Fibroblast of lung (primary cell): ENCODE data around the gene CBFA2T3. TPM values are rescaled to one million over a fixed set of nuclear protein-coding genes. Genes with fewer than 3 reads are reported as not detected.

Source experiments
- DNase-seq, 2 donors: peaks; one replicate each; pipeline versions ENCODE4 v3.0.0 to v3.0.0-alpha.2; 2010; ENCODE audit warnings: low read depth in 2 of 2
- H2AFZ ChIP-seq: 2 replicates; pipeline ENCODE4 v1.5.1; 2012; ENCODE audit warnings: low read length, control low read depth, inconsistent platforms
- H3K27ac ChIP-seq: 2 replicates; pipeline ENCODE4 v1.5.1; 2011; ENCODE audit warnings: low read length, control low read depth; ENCODE audit not compliant: insufficient read depth
- H3K27me3 ChIP-seq: 2 replicates; pipeline ENCODE4 v1.5.1; 2011; ENCODE audit warnings: mild to moderate bottlenecking, low read length; ENCODE audit not compliant: control insufficient read depth, insufficient read depth
- H3K36me3 ChIP-seq: 2 replicates; pipeline ENCODE4 v1.5.1; 2011; ENCODE audit warnings: low read length; ENCODE audit not compliant: control insufficient read depth, insufficient read depth
- H3K4me1 ChIP-seq: 2 replicates; pipeline ENCODE4 v1.5.1; 2011; ENCODE audit warnings: low read length; ENCODE audit not compliant: control insufficient read depth, insufficient read depth; ENCODE audit errors: extremely low read depth
- H3K4me2 ChIP-seq: 2 replicates; pipeline ENCODE4 v1.5.1; 2011; ENCODE audit warnings: low read length, control low read depth; ENCODE audit not compliant: insufficient read depth; ENCODE audit errors: extremely low read depth
- H3K4me3 ChIP-seq, 4 experiments: fragments of 200-600 bp in 1 of 4; sonication (generic) in 1 of 4; replicated peaks in 1 of 4; 2 replicates each; pipeline ENCODE4 v1.5.1; 2011 to 2016; ENCODE audit warnings: low read length in 4 of 4, low read depth in 3 of 4, mild to moderate bottlenecking in 3 of 4, control low read depth in 2 of 4, inconsistent platforms in 1 of 4, mixed read lengths in 1 of 4; ENCODE audit not compliant: insufficient read depth in 1 of 4; ENCODE audit errors: control extremely low read depth in 1 of 4
- H3K79me2 ChIP-seq: 2 replicates; pipeline ENCODE4 v1.5.1; 2012; ENCODE audit warnings: mild to moderate bottlenecking, low read length, inconsistent platforms; ENCODE audit not compliant: control insufficient read depth, insufficient read depth
- H3K9ac ChIP-seq: 2 replicates; pipeline ENCODE4 v1.5.1; 2011; ENCODE audit warnings: mild to moderate bottlenecking, low read length, control low read depth; ENCODE audit not compliant: insufficient read depth
- H3K9me3 ChIP-seq: 2 replicates; pipeline ENCODE4 v1.5.1; 2012; ENCODE audit warnings: low read depth, low read length; ENCODE audit not compliant: control insufficient read depth, insufficient read depth
- H4K20me1 ChIP-seq: 2 replicates; pipeline ENCODE4 v1.5.1; 2011; ENCODE audit warnings: low read length; ENCODE audit not compliant: control insufficient read depth, insufficient read depth; ENCODE audit errors: extremely low read depth
- EZH2 ChIP-seq: IDR thresholded peaks from 2 replicates; pipeline ENCODE4 v1.5.1; 2012; ENCODE audit warnings: low read length, control low read depth, mild to moderate bottlenecking; ENCODE audit errors: missing control alignments
- polyA plus RNA-seq, 2 donors: library from polyadenylated mRNA; depleted of rRNA in 1 of 2; stranded (reverse) in 1 of 2; unstranded in 1 of 2; fragments of >200 nt; gene quantifications; 2 replicates each; pipeline ENCODE4 v1.2.1, GENCODE V29; 2011 to 2012; ENCODE audit warnings: missing spikeins in 1 of 2
- total RNA-seq: library from RNA; depleted of rRNA; stranded (reverse); fragments of >200 nt; gene quantifications from 2 replicates; pipeline ENCODE4 v1.2.1, GENCODE V29; 2014
- TF ChIP-seq, protein P1 (sequence below), 2 donors: IDR thresholded peaks in 1 of 2; conservative IDR thresholded peaks in 1 of 2; 1 replicate in 1 of 2; 2 replicates in 1 of 2; pipeline ENCODE4 v1.5.1; 2011 to 2012; ENCODE audit warnings: low read length in 2 of 2, control low read depth in 1 of 2, inconsistent platforms in 1 of 2, low read depth in 1 of 2, mild to moderate bottlenecking in 1 of 2

CBFA2T3 gene
- total and polyA plus RNA-seq, 2 donors (not counting 1 experiment from before 2014, with no cell fraction given): under 0.01 to 0.05 TPM

DNA sequence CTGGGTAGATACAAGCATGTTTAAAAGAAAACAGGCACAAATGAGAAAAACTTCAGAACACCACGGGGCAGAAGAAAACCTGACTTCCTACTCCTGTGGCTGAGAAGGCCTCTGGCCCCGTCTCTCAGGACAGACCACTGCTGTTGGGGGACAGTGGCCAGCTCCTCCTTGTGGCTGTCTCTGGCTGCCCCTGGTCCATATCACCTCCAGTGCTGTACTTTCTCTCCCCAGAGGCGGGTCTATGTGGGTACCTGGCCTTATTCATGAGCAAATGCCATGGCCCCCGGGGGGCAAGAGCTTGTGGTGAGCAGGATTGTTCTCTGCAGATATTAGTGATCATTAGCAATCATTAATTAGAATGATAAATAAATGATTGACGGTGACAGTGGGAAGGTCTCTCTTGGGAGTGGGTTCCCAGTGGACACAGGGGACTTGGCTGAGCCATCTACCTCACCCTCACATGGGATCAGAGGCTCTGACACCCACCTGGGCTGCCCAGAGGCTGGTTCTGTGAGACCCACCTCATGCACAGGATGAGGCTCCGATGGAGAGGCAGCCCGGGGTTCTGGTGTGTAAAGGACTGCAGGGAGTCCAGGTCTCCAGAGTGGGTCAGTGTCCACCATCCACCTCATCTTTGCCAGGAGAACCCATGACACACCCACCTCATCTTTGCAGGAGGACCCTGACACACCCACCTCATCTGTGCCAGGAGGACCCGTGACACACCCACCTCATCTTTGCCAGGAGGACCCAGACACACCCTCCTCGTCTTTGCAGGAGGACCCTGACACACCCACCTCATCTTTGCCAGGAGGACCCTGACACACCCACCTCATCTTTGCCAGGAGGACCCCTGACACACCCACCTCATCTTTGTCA lies 30.6 kb upstream of the CBFA2T3 start:
- Histone ChIP-seq H3K4me2 (no peak overlapping the region), H2AFZ (no peak overlapping the region), H3K27ac (no peak overlapping the region), H3K27me3 (no peaks in the 10 kb centered on the region), H4K20me1 (no peaks in the 10 kb centered on the region), H3K36me3 (no peaks in the 10 kb centered on the region), H3K9me3 (no peaks in the 10 kb centered on the region), H3K4me1 (no peaks in the 10 kb centered on the region), H3K9ac (no peak overlapping the region), H3K4me3 (no peak overlapping the region), H3K79me2 (no peaks in the 10 kb centered on the region)
- no peak for DNase-seq
- no peak for TF ChIP-seq EZH2
- TF ChIP-seq, protein P1, sequence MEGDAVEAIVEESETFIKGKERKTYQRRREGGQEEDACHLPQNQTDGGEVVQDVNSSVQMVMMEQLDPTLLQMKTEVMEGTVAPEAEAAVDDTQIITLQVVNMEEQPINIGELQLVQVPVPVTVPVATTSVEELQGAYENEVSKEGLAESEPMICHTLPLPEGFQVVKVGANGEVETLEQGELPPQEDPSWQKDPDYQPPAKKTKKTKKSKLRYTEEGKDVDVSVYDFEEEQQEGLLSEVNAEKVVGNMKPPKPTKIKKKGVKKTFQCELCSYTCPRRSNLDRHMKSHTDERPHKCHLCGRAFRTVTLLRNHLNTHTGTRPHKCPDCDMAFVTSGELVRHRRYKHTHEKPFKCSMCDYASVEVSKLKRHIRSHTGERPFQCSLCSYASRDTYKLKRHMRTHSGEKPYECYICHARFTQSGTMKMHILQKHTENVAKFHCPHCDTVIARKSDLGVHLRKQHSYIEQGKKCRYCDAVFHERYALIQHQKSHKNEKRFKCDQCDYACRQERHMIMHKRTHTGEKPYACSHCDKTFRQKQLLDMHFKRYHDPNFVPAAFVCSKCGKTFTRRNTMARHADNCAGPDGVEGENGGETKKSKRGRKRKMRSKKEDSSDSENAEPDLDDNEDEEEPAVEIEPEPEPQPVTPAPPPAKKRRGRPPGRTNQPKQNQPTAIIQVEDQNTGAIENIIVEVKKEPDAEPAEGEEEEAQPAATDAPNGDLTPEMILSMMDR (conservative IDR thresholded peaks at IDR 0.05 in 1 of 2, IDR thresholded peaks at IDR 0.05 in 1 of 2; ENCODE audit: low read depth in 1 of 2, low read length in 2 of 2): no peak

DNA sequence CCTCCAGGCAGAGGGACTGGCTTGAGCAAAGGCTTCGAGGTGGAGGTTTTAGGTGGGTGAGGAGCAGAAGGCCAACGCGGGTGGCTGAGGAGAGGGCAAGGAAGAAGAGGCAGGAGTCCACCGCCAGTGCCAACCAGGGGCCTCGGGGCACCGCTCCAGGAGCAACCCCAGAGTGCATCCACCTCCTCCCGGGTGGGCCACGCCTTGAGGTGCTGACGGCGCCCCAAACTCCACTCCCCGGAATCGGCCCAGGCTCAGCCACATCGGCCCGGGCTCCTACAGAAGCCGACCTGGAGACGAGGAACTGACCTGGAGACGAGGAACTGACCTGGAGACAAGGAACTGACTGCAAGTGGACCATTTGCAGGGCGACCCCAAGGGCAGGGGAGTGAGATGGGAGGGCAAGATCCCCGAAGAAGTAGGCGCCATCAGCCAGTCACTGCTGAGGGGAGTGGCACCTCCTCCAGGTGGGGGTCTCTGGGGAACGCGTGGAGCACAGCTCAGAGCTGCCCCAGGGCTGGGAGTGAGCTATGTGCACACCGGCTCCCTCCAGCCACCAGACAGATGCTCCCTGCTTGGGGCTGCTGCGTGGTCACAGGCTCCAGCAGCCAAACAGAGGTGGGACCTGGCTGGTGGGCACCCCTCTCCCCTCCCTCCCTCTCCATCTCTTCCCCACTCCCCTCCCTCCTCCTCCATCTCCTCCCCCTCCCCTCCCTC lies 29.2 kb upstream of the CBFA2T3 start:
- Histone ChIP-seq H4K20me1 (no peaks in the 10 kb centered on the region), H3K4me2 (no peak overlapping the region), H3K79me2 (no peaks in the 10 kb centered on the region), H3K9ac (no peak overlapping the region), H2AFZ (no peak overlapping the region), H3K4me1 (no peaks in the 10 kb centered on the region), H3K27me3 (no peaks in the 10 kb centered on the region), H3K9me3 (no peaks in the 10 kb centered on the region), H3K36me3 (no peaks in the 10 kb centered on the region), H3K27ac (no peak overlapping the region), H3K4me3 (no peak overlapping the region)
- no peak for TF ChIP-seq EZH2
- TF ChIP-seq, protein P1 (conservative IDR thresholded peaks at IDR 0.05 in 1 of 2, IDR thresholded peaks at IDR 0.05 in 1 of 2; ENCODE audit: low read depth in 1 of 2, low read length in 2 of 2): no peak
- no peak for DNase-seq
